Naive B cell (primary cell): ENCODE measurements around the gene MCUB. TPM values are rescaled to one million over a fixed set of nuclear protein-coding genes. Genes with fewer than 3 reads are reported as not detected.
"Not testable (repeated sequence)": the region's sequence is repeated elsewhere in the genome, so short reads cannot be mapped to it uniquely, and the experiment has no call there.

ENCODE experiments used
- ATAC-seq, 2 donors: fragments of 150-1000 bp; cut with Tn5 transposase; 2 replicates each; pipeline ENCODE4 v1.10.0; 2021; ENCODE audit warnings: low read depth in 2 of 2, mild to moderate bottlenecking in 2 of 2, moderate library complexity in 2 of 2
- DNase-seq: peaks from one replicate; pipeline ENCODE4 v3.0.0; 2022
- H3K27ac Mint-ChIP-seq, 6 donors: one replicate each; pipeline ENCODE4 v1.8.0; 2020 to 2022; ENCODE audit warnings: mild to moderate bottlenecking in 6 of 6, mixed read lengths in 6 of 6, moderate library complexity in 5 of 6, inconsistent platforms in 2 of 6
- H3K27me3 Mint-ChIP-seq, 3 donors: one replicate each; pipeline ENCODE4 v1.8.0; 2021 to 2022; ENCODE audit warnings: mixed read lengths in 3 of 3, mild to moderate bottlenecking in 1 of 3
- H3K36me3 Mint-ChIP-seq, 2 donors: one replicate each; pipeline ENCODE4 v1.8.0; 2020 to 2022; ENCODE audit warnings: mixed read lengths in 2 of 2, inconsistent platforms in 1 of 2, mild to moderate bottlenecking in 1 of 2
- H3K4me1 Mint-ChIP-seq, 3 donors: one replicate each; pipeline ENCODE4 v1.8.0; 2020 to 2022; ENCODE audit warnings: mixed read lengths in 3 of 3, inconsistent platforms in 1 of 3, mild to moderate bottlenecking in 1 of 3, moderate library complexity in 1 of 3
- H3K4me3 Mint-ChIP-seq, 8 donors: one replicate each; pipeline ENCODE4 v1.8.0; 2020 to 2022; ENCODE audit warnings: mild to moderate bottlenecking in 8 of 8, mixed read lengths in 8 of 8, moderate library complexity in 8 of 8, inconsistent platforms in 2 of 8
- H3K9me3 Mint-ChIP-seq, 7 donors: one replicate each; pipeline ENCODE4 v1.8.0; 2020 to 2022; ENCODE audit warnings: mixed read lengths in 7 of 7, mild to moderate bottlenecking in 5 of 7, inconsistent platforms in 2 of 7, moderate library complexity in 1 of 7
- polyA plus RNA-seq, 6 donors: library from polyadenylated mRNA; unstranded; fragments of 300-500 nt; fragmentation: Illumina TruSeq; gene quantifications; one replicate each; pipeline ENCODE4 v1.2.3, GENCODE V29; 2021; ENCODE audit warnings: low read depth in 6 of 6

MCUB gene
- polyA plus RNA-seq, 6 donors from 2014 or later, result 118 to 213 (median 145) TPM

DNA sequence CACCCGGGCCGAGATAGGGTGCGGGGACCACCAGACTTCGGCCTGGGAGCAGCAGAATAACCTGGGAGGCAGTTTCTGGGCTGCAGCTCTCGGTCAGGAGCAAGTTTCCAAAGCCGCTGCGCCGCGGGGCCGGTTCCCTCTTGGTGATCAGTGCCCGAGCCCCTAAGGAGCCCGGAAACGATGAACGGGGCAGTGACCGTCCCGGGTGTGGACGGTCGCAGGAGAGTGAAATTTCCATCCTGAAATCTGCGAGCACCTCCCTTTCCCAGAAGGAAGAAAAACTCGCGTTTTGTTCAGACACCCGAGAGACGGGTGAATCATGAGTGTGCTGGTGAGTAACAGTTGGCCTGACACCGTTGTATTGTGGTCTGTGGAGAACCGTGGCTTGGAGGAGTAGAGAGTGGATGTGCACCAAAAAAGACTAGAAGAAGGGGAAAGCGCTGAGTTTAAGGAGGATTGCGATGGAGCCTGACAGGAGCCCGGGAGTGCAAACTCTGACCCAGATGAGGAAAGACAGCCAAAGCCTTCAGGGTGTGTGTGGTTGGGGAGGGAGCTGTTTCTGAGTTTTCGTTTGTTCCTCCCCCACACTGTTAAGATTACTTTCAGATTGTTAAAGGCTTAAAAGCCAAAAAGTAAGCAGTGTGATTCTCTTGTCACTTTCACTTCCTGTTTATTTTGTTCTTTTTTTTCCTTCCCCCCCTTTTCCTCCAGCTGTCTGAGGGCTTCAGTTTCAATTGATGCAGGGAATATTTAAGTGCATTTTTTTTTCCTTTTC is 828 bp downstream of the MCUB start:
- DNase-seq (peak; percentile 84), ATAC-seq (peak; percentile 72)
- H3K9me3 Mint-ChIP-seq, result peaks cover 0 to 4% (median 0%) of the 10 kb centered on the region in 7 donors
- no peaks in the 10 kb centered on the region for H3K27me3 Mint-ChIP-seq
- peak overlapping the region; percentile 70 to 99 (median 92) for H3K27ac Mint-ChIP-seq
- H3K36me3 Mint-ChIP-seq, result no peaks in the 10 kb centered on the region
- H3K4me1 Mint-ChIP-seq, result peaks cover 28 to 55% (median 49%) of the 10 kb centered on the region in 3 donors
- H3K4me3 Mint-ChIP-seq, result peak overlapping the region; percentile 81 to 99 (median 98)

DNA sequence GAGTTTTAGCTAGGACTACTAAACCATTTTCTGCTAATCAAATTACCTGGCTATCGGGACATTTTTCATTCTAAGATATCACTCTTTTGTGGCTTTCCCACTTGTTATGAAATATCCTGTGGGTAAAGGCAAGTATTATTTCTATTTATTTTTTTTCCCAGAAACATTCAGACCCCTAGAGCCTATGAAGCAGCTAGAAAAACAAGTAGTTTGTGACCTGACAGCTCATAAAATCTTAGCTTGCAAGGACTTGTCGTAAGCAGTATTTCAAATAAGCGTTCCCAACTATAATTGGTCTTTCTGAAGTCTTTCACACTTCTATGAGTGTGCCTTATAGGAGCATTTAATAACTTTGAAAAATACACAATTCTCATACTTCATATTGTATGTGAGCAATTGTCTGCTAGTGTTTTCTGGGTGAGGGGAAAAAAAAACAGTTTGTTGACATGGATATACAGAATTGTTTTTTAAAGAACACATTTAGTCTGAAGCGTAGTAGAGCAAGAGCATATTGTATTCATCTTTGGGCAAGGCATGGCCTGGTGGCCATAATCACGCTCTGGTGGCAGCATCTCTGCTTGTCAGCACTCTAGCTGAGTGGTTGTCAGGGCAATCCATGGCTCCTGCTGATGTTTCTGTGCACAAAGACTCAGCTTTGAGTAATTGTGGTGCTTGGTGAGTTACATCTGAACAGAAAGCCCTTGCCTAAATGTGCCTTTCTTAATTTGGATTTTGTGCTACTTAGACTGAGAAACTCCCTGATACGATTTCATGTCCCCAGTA is 2.6 kb downstream of the MCUB start:
- H3K27ac Mint-ChIP-seq, result peak overlapping the region in 2 of 6 donors; percentile 49 to 60
- DNase-seq (no peak), ATAC-seq (no peak)
- peaks cover 0 to 4% (median 0%) of the 10 kb centered on the region in 7 donors for H3K9me3 Mint-ChIP-seq
- no peaks in the 10 kb centered on the region for H3K27me3 Mint-ChIP-seq
- H3K4me1 Mint-ChIP-seq, result peaks cover 27 to 57% (median 37%) of the 10 kb centered on the region in 3 donors
- H3K4me3 Mint-ChIP-seq, result peak overlapping the region in 6 of 8 donors; percentile 13 to 99 (median 36)
- H3K36me3 Mint-ChIP-seq, result no peaks in the 10 kb centered on the region

DNA sequence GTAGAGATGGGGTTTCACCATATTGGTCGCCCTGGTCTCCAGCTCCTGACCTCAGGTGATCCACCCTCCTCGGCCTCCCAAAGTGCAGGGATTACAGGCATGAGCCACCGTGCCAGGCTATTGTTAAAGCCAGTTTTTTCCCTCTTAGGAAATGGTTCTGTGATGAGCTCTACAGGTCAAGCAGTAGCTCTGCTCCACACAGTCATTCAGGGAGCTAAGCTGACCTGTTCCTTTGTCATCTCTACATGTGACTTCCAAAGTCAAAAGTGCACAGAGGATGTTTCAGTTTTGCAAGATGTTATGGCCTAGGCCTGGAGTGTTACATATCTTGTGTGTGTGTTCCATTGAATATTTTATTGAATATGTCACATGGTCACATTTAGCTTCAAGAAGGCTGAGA is 11.4 kb downstream of the MCUB start:
- no peak for DNase-seq
- Mint-ChIP-seq H3K36me3 (peaks cover 7 to 14% of the 10 kb centered on the region in 2 donors), H3K4me1 (peaks cover 32 to 58% (median 55%) of the 10 kb centered on the region in 3 donors), H3K27me3 (no peaks in the 10 kb centered on the region), H3K4me3 (no peak overlapping the region), H3K27ac (peak overlapping the region in 1 of 6 donors; percentile 47), H3K9me3 (peaks cover 0 to 5% (median 0%) of the 10 kb centered on the region in 7 donors)
- ATAC-seq, result no peak

DNA sequence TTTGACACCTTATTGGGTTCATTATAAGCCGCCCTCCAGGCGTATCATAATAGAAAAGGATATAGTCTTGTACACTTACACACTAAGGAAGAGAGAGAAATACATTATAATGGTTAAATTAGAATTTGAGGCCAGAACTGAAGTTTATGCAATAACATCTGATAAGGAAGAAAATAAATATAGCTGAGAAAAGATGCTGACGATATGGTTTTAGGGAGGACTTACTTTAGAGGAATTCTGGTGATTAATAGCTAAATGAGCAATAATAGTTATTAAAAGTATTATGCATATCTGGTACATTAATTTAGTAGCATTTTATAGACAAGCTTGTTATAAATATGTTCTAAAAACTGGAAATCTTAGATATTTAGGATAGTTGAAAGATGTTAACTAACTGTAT is 12.1 kb downstream of the MCUB start:
- H3K4me3 Mint-ChIP-seq, result no peak overlapping the region
- DNase-seq, result no peak
- H3K27ac Mint-ChIP-seq, result no peak overlapping the region
- H3K36me3 Mint-ChIP-seq, result peaks cover 7 to 14% of the 10 kb centered on the region in 2 donors
- H3K27me3 Mint-ChIP-seq, result no peaks in the 10 kb centered on the region
- H3K4me1 Mint-ChIP-seq, result peaks cover 31 to 62% (median 54%) of the 10 kb centered on the region in 3 donors
- ATAC-seq, result no peak
- H3K9me3 Mint-ChIP-seq, result peaks cover 0 to 5% (median 0%) of the 10 kb centered on the region in 7 donors

DNA sequence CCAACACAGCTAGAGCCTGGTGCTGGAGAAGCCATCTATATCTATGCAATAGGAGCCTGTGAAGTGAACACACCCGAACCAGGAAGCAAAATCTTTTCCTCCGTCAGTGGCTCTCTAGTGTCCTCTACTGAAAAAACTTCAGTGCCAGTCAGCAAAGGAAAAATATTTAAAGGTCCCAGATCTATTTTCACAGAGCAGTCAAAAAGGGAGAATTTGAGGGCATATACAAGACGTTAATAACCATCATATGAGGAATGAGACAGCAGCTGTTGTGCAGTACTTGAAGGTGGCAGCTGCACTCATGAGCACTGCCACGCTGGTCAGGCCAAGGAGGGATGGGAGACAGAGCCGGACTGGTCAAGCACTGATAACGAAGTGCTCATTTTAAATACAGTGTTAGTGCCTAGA is 14.4 kb downstream of the MCUB start:
- DNase-seq, result no peak
- H3K27me3 Mint-ChIP-seq, result no peaks in the 10 kb centered on the region
- no peak for ATAC-seq
- H3K36me3 Mint-ChIP-seq, result peaks cover 7 to 17% of the 10 kb centered on the region in 2 donors
- H3K4me1 Mint-ChIP-seq, result peaks cover 30 to 63% (median 56%) of the 10 kb centered on the region in 3 donors
- peaks cover 0 to 5% (median 0%) of the 10 kb centered on the region in 7 donors for H3K9me3 Mint-ChIP-seq
- H3K4me3 Mint-ChIP-seq, result peak overlapping the region in 2 of 8 donors; percentile 7 to 16
- H3K27ac Mint-ChIP-seq, result peak overlapping the region in 3 of 6 donors; percentile 18 to 70 (median 56)

DNA sequence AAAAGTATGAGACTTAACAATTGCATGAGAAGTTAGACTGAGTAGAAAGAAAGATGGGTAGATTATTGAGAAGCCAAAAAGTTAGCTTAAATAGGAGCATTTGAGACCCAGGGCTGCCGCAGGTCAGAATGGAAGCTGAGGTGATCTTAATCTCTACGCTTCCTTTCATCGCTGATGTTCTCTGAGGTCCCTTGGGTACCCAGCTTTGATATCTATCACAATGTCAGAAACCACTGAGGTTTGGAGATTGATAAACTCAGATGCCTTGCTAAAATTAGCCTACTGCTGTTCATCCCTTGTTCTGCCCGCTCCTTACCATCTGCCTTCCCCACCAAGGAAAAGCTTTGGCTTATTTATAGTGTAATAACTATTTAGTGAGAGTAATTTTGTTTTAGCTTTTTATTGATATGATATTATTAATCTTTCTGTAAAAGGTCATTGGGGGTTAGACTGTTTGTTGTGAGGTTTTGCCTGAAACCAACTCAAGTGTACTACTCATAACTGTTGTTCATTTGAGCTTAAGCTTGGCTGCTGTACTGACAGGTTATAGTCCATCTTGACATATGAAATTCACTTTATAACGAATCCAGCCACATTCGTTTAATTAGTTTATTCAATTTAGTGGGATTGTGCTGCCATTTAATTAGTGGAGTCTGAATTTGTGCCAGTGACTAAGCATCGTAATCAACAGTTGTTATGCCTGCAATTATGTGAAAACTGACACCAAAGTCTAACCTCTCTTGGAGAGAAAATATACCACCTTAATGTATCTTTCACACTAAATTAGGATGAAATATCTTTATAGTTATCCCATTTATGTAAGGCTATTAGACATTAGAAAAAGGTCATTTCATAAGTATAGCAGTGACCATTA is 15.1 kb downstream of the MCUB start:
- Mint-ChIP-seq H3K4me3 (no peak overlapping the region), H3K4me1 (peaks cover 26 to 56% (median 56%) of the 10 kb centered on the region in 3 donors)
- no peak for ATAC-seq

DNA sequence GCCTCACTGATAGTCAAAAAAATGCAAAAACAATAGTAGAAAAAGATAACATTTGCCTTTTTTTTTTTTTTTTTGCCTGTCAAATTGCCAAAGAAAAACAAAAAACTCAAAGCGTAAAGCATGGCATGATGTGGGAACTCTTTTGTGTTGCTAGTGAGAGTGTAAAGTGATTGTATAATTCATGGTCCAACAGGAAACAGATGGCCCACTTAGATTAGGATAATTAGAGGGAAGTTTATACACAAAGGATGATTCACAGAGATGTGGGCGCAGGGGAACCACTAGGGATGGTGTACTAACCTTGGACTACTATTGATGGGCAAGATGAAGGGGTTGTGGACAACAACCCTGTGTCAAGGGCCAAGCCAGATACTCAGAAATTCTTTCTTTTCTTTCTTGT is 16.4 kb downstream of the MCUB start:
- Mint-ChIP-seq H3K36me3 (peaks cover 0 to 18% of the 10 kb centered on the region in 2 donors), H3K27ac (peak overlapping the region in 2 of 6 donors; percentile 2 to 57), H3K4me3 (no peak overlapping the region), H3K9me3 (peaks cover 0 to 5% (median 0%) of the 10 kb centered on the region in 7 donors), H3K4me1 (peaks cover 29 to 48% (median 47%) of the 10 kb centered on the region in 3 donors), H3K27me3 (no peaks in the 10 kb centered on the region)
- ATAC-seq (no peak), DNase-seq (no peak)

More for the DNA sequence above, 15.1 kb downstream of the MCUB start:
- Mint-ChIP-seq H3K27me3 (no peaks in the 10 kb centered on the region), H3K36me3 (peaks cover 7 to 17% of the 10 kb centered on the region in 2 donors), H3K27ac (peak overlapping the region in 3 of 6 donors; percentile 18 to 56 (median 38)), H3K9me3 (peaks cover 0 to 5% (median 0%) of the 10 kb centered on the region in 7 donors)
- DNase-seq, result no peak

DNA sequence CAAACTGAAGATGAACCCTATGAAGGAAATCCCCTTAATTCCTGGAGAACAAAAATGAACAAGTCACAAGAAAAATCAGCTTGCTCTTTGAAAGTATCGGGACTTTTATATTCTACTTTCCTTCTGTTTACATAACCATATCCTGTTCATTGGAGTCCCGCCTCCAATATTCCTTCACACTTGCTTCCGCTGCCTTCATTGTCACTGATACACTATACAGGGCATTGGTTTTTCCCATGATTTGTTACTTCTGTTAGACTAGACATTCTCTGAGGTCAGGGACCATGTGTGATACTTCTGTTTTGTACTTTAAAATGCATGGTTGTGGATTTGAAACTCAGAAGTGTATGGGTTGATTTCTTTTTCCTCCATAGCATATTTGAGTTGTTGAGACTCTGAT is 18.8 kb downstream of the MCUB start:
- ATAC-seq, result no peak
- Mint-ChIP-seq H3K4me3 (peak overlapping the region in 1 of 8 donors; percentile 12), H3K9me3 (peaks cover 0 to 10% (median 1%) of the 10 kb centered on the region in 7 donors), H3K27me3 (no peaks in the 10 kb centered on the region), H3K27ac (peak overlapping the region in 3 of 6 donors; percentile 30 to 84 (median 31)), H3K36me3 (peaks cover 0 to 13% of the 10 kb centered on the region in 2 donors), H3K4me1 (peaks cover 31 to 48% (median 44%) of the 10 kb centered on the region in 3 donors)
- no peak for DNase-seq

DNA sequence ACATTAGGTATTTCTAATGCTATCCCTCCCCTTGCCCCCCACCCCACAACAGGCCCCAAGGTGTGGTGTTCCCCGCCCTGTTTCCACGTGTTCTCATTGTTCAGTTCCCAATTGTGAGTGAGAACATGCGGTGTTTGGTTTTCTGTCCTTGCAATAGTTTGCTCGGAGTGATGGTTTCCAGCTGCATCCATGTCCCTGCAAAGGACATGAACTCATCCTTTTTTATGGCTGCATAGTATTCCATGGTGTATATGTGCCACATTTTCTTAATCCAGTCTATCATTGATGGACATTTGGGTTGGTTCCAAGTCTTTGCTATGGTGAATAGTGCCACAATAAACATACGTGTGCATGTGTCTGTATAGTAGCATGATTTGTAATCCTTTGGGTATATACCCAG is 20.0 kb downstream of the MCUB start:
- H3K27ac Mint-ChIP-seq, H3K4me3 Mint-ChIP-seq, H3K9me3 Mint-ChIP-seq, H3K27me3 Mint-ChIP-seq, ATAC-seq, H3K36me3 Mint-ChIP-seq, DNase-seq: not testable (repeated sequence)
- peaks cover 36 to 49% (median 45%) of the 10 kb centered on the region in 3 donors for H3K4me1 Mint-ChIP-seq

DNA sequence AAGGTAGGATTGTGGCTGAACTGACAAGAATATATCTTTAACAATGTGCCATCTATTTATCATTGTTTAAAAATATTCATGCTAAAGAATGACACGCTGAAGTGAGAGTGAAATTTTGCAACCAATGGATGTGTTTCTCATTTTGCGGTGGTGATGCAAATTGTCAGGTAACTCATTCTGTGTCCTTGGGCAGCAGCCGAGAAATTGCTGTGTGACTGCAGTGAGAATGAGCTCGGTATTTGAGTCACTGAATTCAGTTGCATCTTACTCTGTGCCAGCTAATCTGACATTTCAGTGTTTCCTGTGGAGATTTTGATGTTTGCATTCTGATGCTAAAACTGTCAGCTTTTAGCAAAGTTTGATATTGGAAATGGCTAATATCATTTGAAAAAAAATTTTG is 28.1 kb downstream of the MCUB start:
- ATAC-seq, result no peak
- H3K4me1 Mint-ChIP-seq, result peaks cover 45 to 69% (median 58%) of the 10 kb centered on the region in 3 donors
- H3K36me3 Mint-ChIP-seq, result peaks cover 0 to 4% of the 10 kb centered on the region in 2 donors
- H3K27ac Mint-ChIP-seq, result peak overlapping the region in 1 of 6 donors; percentile 28
- H3K4me3 Mint-ChIP-seq, result no peak overlapping the region
- peaks cover 0 to under 1% (median 0%) of the 10 kb centered on the region in 7 donors for H3K9me3 Mint-ChIP-seq
- no peaks in the 10 kb centered on the region for H3K27me3 Mint-ChIP-seq
- no peak for DNase-seq

DNA sequence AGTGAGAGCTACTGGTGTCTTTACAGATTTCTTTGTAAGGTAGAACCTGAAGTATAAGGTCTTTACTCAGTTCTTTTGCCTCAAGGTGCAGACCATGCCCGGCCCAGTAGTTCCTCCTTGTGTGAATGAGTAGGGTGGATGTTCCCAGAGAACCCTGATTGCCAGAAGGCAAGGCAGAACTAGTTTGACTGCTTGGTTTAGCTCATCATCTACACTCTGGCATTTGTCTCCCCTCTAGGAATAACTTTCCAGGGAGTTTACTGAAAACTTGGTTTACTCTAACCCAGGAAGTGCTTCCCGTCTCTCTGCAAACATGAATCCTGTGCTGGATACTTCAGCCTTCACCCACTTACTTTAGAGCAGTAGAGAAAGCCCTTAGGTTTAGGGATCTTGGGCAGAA is 29.1 kb downstream of the MCUB start:
- Mint-ChIP-seq H3K4me3 (peak overlapping the region in 1 of 8 donors; percentile 52), H3K36me3 (peaks cover 0 to 4% of the 10 kb centered on the region in 2 donors), H3K4me1 (peaks cover 38 to 61% (median 50%) of the 10 kb centered on the region in 3 donors), H3K27me3 (no peaks in the 10 kb centered on the region), H3K9me3 (no peaks in the 10 kb centered on the region), H3K27ac (peak overlapping the region in 3 of 6 donors; percentile 9 to 54 (median 39))
- no peak for ATAC-seq
- DNase-seq, result no peak

DNA sequence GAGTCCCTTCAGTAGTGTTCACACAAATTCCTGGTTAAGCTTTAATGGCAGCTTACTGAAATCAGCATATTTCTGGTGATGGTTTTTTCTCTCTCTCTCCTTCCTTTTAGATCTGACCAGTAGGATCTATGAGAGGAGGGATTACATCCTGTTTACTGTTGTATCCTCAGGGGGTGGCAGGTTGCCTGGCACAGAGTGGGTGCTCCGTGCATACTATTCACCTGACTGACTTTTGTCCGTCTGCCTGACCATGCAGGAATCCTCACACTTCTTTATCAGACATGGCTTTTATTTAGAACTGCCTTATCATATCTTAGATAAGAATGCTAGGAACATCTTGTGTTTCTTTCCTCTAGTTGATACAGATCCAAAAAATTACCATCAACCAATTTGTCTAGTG is 29.6 kb downstream of the MCUB start:
- ATAC-seq (no peak), DNase-seq (no peak)
- Mint-ChIP-seq H3K4me1 (peaks cover 34 to 56% (median 45%) of the 10 kb centered on the region in 3 donors), H3K36me3 (peaks cover 0 to 4% of the 10 kb centered on the region in 2 donors), H3K4me3 (no peak overlapping the region), H3K27me3 (no peaks in the 10 kb centered on the region), H3K27ac (peak overlapping the region in 2 of 6 donors; percentile 9 to 39), H3K9me3 (no peaks in the 10 kb centered on the region)
